ENCODE data around the gene SPATA6. TPM values are rescaled to one million over a fixed set of nuclear protein-coding genes. Genes with fewer than 3 reads are reported as not detected.
A peak's percentile ranks its signal among the peaks of the same experiment; 100 is the strongest.
"Not testable (repeated sequence)": the region's sequence is repeated elsewhere in the genome, so short reads cannot be mapped to it uniquely, and the experiment has no call there.

SPATA6 gene
- total RNA-seq (10 to 100 TPM in 3 of 6 donors, 1 to 10 TPM in 3; 7.5 to 13.6 (median 9.5) TPM), polyA plus RNA-seq (1 to 10 TPM; 2.1 to 4.9 TPM)

DNA sequence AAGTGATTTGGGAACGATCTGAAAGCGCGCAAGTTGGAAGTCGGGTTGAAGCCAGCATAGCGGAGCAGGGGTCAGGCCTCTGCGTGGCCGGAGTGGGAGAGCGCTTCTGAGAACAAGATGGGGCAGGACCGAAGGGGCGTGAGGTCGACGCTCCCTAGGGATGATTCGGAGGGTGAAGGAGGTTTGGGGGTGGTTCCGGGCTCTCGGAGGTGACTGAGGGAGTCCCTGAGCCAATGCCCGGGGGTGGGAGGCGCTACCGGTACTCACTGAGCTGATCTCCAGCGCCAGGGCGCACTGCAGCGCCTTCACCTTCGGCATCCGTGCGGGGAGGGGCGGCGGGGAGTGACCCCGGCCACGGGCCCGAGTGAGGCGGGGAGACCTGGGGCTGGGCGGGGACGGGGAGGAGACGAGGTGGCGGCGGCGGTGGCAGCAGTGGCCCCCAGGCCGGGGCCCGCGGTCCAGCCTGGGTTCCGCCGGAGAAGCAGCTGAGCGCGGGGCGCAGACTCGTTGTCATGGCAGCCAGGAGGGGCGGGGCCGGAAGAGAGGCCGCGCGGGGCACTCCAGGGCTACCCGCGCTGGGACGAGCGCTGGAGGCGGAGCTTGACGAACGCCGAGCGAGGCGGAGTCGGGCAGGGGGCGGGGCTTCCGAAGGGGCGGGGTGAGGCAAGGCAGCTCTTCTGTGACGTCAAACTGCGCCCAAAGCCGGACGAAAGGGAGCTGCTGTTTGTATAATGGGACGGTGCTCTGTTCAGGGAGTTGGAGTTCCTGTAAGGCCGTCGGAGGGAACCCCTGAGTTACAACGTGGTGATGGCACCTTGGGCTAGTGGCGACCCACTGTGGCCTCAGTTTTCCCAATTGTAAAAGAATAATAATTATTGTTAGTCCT, at the start of gene SPATA6:
Gene SPATA6 (minus strand): TSS at position 514 of the 886 bp plus-strand sequence. CDS start 196 bp downstream, at position 318.
- no peak for FAIRE-seq
- DNase-seq: peak; percentile 97 to 99 (median 99)
- no peaks in the 10 kb centered on the region for H3K9me3 ChIP-seq
- peaks cover 0 to 23% (median 10%) of the 10 kb centered on the region in 3 donors for H3K4me1 ChIP-seq
- H3K27me3 ChIP-seq: no peaks in the 10 kb centered on the region
- peak within 1 kb of the TSS; percentile 55 to 66 (median 62) for H3K4me3 ChIP-seq
- H3K36me3 ChIP-seq: no peaks in the 10 kb centered on the region
- TF ChIP-seq, protein P1, sequence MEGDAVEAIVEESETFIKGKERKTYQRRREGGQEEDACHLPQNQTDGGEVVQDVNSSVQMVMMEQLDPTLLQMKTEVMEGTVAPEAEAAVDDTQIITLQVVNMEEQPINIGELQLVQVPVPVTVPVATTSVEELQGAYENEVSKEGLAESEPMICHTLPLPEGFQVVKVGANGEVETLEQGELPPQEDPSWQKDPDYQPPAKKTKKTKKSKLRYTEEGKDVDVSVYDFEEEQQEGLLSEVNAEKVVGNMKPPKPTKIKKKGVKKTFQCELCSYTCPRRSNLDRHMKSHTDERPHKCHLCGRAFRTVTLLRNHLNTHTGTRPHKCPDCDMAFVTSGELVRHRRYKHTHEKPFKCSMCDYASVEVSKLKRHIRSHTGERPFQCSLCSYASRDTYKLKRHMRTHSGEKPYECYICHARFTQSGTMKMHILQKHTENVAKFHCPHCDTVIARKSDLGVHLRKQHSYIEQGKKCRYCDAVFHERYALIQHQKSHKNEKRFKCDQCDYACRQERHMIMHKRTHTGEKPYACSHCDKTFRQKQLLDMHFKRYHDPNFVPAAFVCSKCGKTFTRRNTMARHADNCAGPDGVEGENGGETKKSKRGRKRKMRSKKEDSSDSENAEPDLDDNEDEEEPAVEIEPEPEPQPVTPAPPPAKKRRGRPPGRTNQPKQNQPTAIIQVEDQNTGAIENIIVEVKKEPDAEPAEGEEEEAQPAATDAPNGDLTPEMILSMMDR (IDR thresholded peaks at IDR 0.05): no peak
- WGBS, 2 donors: 1 to 2% methylated on average over 63 to 73 of the region's 73 CpGs
- intact Hi-C loops (cut with DNase I): no loop called here
- ATAC-seq: peak; percentile 95 to 97 (median 95)
- H3K27ac ChIP-seq: peak within 1 kb of the TSS; percentile 46 to 85 (median 72)

DNA sequence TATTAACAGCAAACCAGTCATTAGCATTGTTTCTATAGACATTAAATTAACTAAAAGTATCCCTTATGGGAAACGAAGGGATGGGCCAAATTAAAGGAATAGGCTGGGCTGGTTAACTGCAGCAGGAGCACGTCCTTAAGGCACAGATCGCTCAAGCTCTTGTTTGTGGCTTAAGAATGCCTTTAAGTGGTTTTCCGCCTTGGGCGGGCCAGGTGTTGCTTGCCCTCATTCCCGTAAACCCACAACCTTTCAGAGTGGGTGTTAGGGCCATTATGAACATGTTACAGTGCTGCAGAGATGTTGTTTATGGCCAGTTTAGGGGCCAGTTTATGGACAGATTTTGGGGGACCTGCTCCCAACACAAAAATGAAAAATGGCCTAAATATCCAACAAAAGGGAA, 47.9 kb upstream of the SPATA6 start:
- not testable (repeated sequence) for FAIRE-seq
- 74 to 82% methylated on average over 6 of the region's 6 CpGs for WGBS, 2 donors

DNA sequence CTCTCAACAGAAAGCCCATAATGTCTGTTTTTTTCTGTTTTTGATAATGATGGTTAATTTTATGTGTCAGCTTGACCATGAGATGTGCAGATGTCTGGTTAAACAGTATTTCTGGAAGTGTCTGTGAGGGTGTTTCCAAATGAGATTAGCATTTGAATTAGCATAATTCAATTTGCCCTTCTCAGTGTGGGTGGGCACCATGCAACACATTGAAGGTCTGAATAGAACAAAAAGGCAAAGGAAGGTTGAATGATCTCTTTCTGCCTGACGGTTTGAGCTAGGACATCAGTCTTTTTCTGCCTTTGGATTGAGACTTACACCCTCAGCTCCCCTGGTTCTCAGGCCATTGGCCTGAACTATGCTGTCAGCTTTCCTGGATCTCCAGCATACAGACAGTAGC, 34.9 kb upstream of the SPATA6 start:
- Histone ChIP-seq H3K27ac (no peak overlapping the region), H3K36me3 (no peaks in the 10 kb centered on the region), H3K4me3 (no peak overlapping the region), H3K9me3 (no peaks in the 10 kb centered on the region), H3K4me1 (no peaks in the 10 kb centered on the region), H3K27me3 (no peaks in the 10 kb centered on the region)
- ATAC-seq (no peak), DNase-seq (no peak), FAIRE-seq (no peak)
- TF ChIP-seq, protein P1 (IDR thresholded peaks at IDR 0.05): no peak
- intact Hi-C loops (cut with DNase I): no loop called here
- 0 to 32% methylated on average over 1 of the region's 1 CpG for WGBS, 2 donors

More for the DNA sequence above, 47.9 kb upstream of the SPATA6 start:
- H3K4me1 ChIP-seq; DNase-seq; ATAC-seq; H3K9me3 ChIP-seq; H3K27me3 ChIP-seq; H3K36me3 ChIP-seq; H3K4me3 ChIP-seq; H3K27ac ChIP-seq; intact Hi-C loops (cut with DNase I): not testable (repeated sequence)

DNA sequence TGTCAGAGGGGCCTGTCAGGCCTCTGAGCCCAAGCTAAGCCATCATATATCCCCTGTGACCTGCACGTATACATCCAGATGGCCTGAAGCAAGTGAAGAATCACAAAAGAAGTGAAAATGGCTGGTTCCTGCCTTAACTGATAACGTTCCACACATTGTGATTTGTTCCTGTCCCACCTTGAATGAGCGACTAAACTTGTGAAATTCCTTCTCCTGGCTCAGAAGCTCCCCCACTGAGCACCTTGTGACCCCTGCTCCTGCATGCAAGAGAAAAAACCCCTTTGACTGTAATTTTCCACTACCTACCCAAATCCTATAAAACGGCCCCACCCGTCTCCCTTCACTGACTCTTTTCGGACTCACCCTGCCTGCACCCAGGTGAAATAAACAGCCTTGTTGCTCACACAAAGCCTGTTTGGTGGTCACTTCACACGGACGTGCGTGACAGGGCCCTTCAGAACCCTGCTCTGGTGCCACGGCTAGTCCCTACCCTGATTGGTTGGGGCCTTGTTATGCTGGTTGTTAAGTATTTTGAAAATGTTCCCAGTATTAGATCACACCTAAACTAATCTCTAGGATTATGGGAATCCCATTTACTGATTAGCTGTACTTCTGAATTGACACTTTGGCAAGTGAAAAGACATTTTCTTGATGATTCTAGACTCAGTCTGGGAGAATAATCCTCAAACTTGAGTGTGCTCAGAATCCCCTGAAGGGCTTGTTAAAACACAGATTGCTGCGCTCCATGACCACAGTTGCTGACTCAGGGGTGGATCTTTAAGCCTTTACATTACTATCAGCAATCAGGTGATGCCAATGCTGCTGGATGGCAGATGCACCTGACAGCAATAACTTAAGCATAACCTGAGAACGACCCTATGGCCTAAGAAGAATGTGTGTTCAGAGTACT, 28.8 kb upstream of the SPATA6 start:
- DNase-seq (no peak), FAIRE-seq (no peak), ATAC-seq (no peak)
- Histone ChIP-seq H3K27me3 (no peaks in the 10 kb centered on the region), H3K4me3 (no peak overlapping the region), H3K36me3 (no peaks in the 10 kb centered on the region), H3K27ac (no peak overlapping the region), H3K4me1 (no peaks in the 10 kb centered on the region), H3K9me3 (no peaks in the 10 kb centered on the region)
- WGBS, 2 donors: 47 to 70% methylated on average over 12 of the region's 12 CpGs
- TF ChIP-seq, protein P1 (IDR thresholded peaks at IDR 0.05): no peak
- intact Hi-C loops (cut with DNase I): no loop called here

DNA sequence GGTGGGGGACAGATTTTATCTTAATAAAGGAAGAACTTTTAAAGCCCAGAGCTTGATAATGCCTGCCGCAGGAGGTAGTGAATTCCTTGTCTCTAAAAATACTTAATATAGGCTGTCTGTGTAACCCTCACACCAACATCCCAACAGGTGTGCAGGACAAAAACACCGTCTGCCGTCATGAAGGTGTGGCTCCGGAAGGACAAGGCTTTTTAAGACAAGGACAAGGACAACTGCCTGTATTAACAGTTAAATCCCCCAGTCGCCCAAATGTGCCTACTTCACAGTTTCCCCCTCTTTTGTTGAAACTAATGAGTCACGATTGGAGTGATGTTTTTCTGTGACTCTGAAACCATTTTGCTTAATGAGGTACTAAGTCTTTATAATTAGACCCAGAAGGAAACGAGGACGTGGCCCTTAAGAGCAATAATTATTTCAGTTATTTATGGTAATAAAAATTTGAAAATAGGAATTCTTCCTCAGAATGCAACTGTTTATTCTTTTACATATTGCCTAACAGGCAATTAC, 27.3 kb upstream of the SPATA6 start:
- TF ChIP-seq, protein P1 (IDR thresholded peaks at IDR 0.05): no peak
- Histone ChIP-seq H3K9me3 (no peaks in the 10 kb centered on the region), H3K27ac (no peak overlapping the region), H3K4me1 (no peaks in the 10 kb centered on the region), H3K4me3 (no peak overlapping the region), H3K27me3 (no peaks in the 10 kb centered on the region), H3K36me3 (no peaks in the 10 kb centered on the region)
- no peak for ATAC-seq
- FAIRE-seq: no peak
- 70 to 82% methylated on average over 8 of the region's 8 CpGs for WGBS, 2 donors
- no peak for DNase-seq
- intact Hi-C loops (cut with DNase I): no loop called here

All from pancreas (tissue), 10 donors.